Right cardiac atrium (tissue), 5 donors: ENCODE results near the gene NPIPB2. TPM values are rescaled to one million over a fixed set of nuclear protein-coding genes. Genes with fewer than 3 reads are reported as not detected.
A peak's percentile ranks its signal among the peaks of the same experiment; 100 is the strongest.
"Not testable (repeated sequence)": the region's sequence is repeated elsewhere in the genome, so short reads cannot be mapped to it uniquely, and the experiment has no call there.

Source experiments
- ATAC-seq, 2 donors: fragments of 200-7000 bp; cut with Tn5 transposase; one replicate each; pipeline versions ENCODE4 v1.8.0 to v1.9.1; 2020; ENCODE audit warnings: moderate library complexity in 2 of 2, mild to moderate bottlenecking in 1 of 2
- DNase-seq, 3 donors: peaks; one replicate each; pipeline ENCODE4 v3.0.0-alpha.2; 2020
- H3K27ac ChIP-seq: one replicate; pipeline ENCODE4 v1.5.1; 2013; ENCODE audit warnings: mild to moderate bottlenecking, low read length, control low read depth, moderate library complexity
- H3K27me3 ChIP-seq: one replicate; pipeline ENCODE4 v1.6.1; 2013; ENCODE audit not compliant: control insufficient read depth, insufficient read depth
- H3K4me1 ChIP-seq: one replicate; pipeline ENCODE4 v1.6.1; 2013; ENCODE audit warnings: low read length; ENCODE audit not compliant: control insufficient read depth, insufficient read depth
- H3K4me3 ChIP-seq: one replicate; pipeline ENCODE4 v1.5.1; 2013; ENCODE audit warnings: low read length, control low read depth
- H3K9me3 ChIP-seq: one replicate; pipeline ENCODE4 v1.6.1; 2013; ENCODE audit warnings: low read length; ENCODE audit not compliant: control insufficient read depth
- WGBS: extraction: QIAGEN DNeasy Blood & Tissue Kit; methylation state at CpG from one replicate; pipeline ENCODE4 v1.1.7; 2013; 5-methylcytosine and 5-hydroxymethylcytosine counted together
- intact Hi-C, 4 donors: fragments of 100-400 bp; cut with DNase I; formaldehyde crosslinking; loops; one replicate each; pipeline versions ENCODE4 v1.11.0 to v1.14.0; 2022 to 2023
- long read RNA-seq, 4 donors: library from polyadenylated mRNA; unstranded; transcript quantifications; one replicate each; pipeline ENCODE4 v2.0.0, GENCODE V29; 2020 to 2021
- polyA plus RNA-seq: library from polyadenylated mRNA; stranded (reverse); fragments of 200-250 nt; gene quantifications from one replicate; pipeline ENCODE4 v1.2.3, GENCODE V29; 2013
- total RNA-seq, 4 donors: library from RNA; stranded (reverse); fragmentation: NEBNext Ultra II Directional; extraction: Animal tissue kit (Norgen Biotek cat#: 25700); gene quantifications; one replicate each; pipeline ENCODE4 v1.2.1, GENCODE V29; 2021
- donor health status: healthy with polysubstance abuse.
- donor health status: DM: no; HTN: yes; CAD: no.
- donor health status: DM: no; HTN: no; CAD: no.
- donor health status: DM: no; HTN: yes; CAD: no; lungs with severe emphysema.
- donor health status: DM: yes; HTN: yes; CAD: no.

The NPIPB2 gene
- total RNA-seq: 1 to 10 TPM; 2.4 to 6.8 (median 5.6) TPM
- 6.3 TPM for polyA plus RNA-seq
- long read RNA-seq, donor 1: 0 reads
- long read RNA-seq, donor 2: 0 reads
- long read RNA-seq, donor 3: 0 reads
- long read RNA-seq, donor 4: 0 reads

GRCh38 chr16:11941945-11942344 is at the start of gene NPIPB2:
Gene NPIPB2 (minus strand): TSS chr16:11942045. CDS start chr16:11942045, 0 bp downstream.
- H3K27me3 ChIP-seq, H3K9me3 ChIP-seq, intact Hi-C loops, H3K4me1 ChIP-seq, H3K27ac ChIP-seq, ATAC-seq, H3K4me3 ChIP-seq, DNase-seq: not testable (repeated sequence)
- WGBS: 93% methylated on average over 3 of the region's 4 CpGs

GRCh38 chr16:11990702-11991390 is 49.0 kb upstream of the NPIPB2 start:
- DNase-seq (no peak), ATAC-seq (no peak)
- Histone ChIP-seq H3K9me3 (no peaks in the 10 kb centered on the region), H3K27me3 (no peaks in the 10 kb centered on the region), H3K4me1 (peaks cover 5% of the 10 kb centered on the region), H3K27ac (no peak overlapping the region), H3K4me3 (no peak overlapping the region)
- WGBS: 92% methylated on average over 11 of the region's 11 CpGs
- intact Hi-C loops: no loop called here

GRCh38 chr16:11988258-11988978 is 46.6 kb upstream of the NPIPB2 start:
- DNase-seq (no peak), ATAC-seq (no peak)
- no peak overlapping the region for H3K4me3 ChIP-seq
- no peaks in the 10 kb centered on the region for H3K9me3 ChIP-seq
- intact Hi-C loops: no loop called here
- WGBS: 77% methylated on average over 5 of the region's 5 CpGs
- no peaks in the 10 kb centered on the region for H3K4me1 ChIP-seq
- no peaks in the 10 kb centered on the region for H3K27me3 ChIP-seq
- H3K27ac ChIP-seq: no peak overlapping the region

GRCh38 chr16:11986521-11987057 is 44.7 kb upstream of the NPIPB2 start:
- ATAC-seq (no peak), DNase-seq (no peak)
- intact Hi-C loops: no loop called here
- WGBS: 87% methylated on average over 12 of the region's 12 CpGs
- no peaks in the 10 kb centered on the region for H3K27me3 ChIP-seq
- H3K4me1 ChIP-seq: no peaks in the 10 kb centered on the region
- H3K9me3 ChIP-seq: no peaks in the 10 kb centered on the region
- no peak overlapping the region for H3K4me3 ChIP-seq
- H3K27ac ChIP-seq: no peak overlapping the region

GRCh38 chr16:11985250-11985649 is 43.4 kb upstream of the NPIPB2 start:
- DNase-seq (no peak), ATAC-seq (no peak)
- Histone ChIP-seq H3K27ac (no peak overlapping the region), H3K9me3 (no peaks in the 10 kb centered on the region), H3K4me1 (no peaks in the 10 kb centered on the region), H3K4me3 (no peak overlapping the region), H3K27me3 (no peaks in the 10 kb centered on the region)
- 65% methylated on average over 5 of the region's 5 CpGs for WGBS
- intact Hi-C loops: no loop called here

GRCh38 chr16:11980136-11980844 is 38.4 kb upstream of the NPIPB2 start:
- intact Hi-C loops: no loop called here
- ATAC-seq (no peak), DNase-seq (no peak)
- Histone ChIP-seq H3K27ac (no peak overlapping the region), H3K27me3 (no peaks in the 10 kb centered on the region), H3K4me3 (no peak overlapping the region), H3K4me1 (no peaks in the 10 kb centered on the region), H3K9me3 (no peaks in the 10 kb centered on the region)
- WGBS: 71% methylated on average over 5 of the region's 5 CpGs

GRCh38 chr16:11979013-11979672 is 37.3 kb upstream of the NPIPB2 start:
- no peak for ATAC-seq
- Histone ChIP-seq H3K9me3 (no peaks in the 10 kb centered on the region), H3K4me1 (no peaks in the 10 kb centered on the region), H3K4me3 (no peak overlapping the region), H3K27ac (no peak overlapping the region), H3K27me3 (no peaks in the 10 kb centered on the region)
- WGBS: 82% methylated on average over 9 of the region's 9 CpGs
- DNase-seq: no peak
- intact Hi-C loops: loop anchor here in 2 of 4 donors (10.0 kb wide), 1 partner anchor 86 kb away; no protein-coding TSS in a partner anchor

GRCh38 chr16:11978080-11978479 is 36.2 kb upstream of the NPIPB2 start:
- Histone ChIP-seq H3K27me3 (no peaks in the 10 kb centered on the region), H3K4me1 (no peaks in the 10 kb centered on the region), H3K27ac (no peak overlapping the region), H3K4me3 (no peak overlapping the region), H3K9me3 (no peaks in the 10 kb centered on the region)
- intact Hi-C loops: loop anchor here in 2 of 4 donors (10.0 kb wide), 1 partner anchor 87 kb away; no protein-coding TSS in a partner anchor
- 88% methylated on average over 2 of the region's 2 CpGs for WGBS
- ATAC-seq: no peak
- DNase-seq: no peak

GRCh38 chr16:11977376-11978041 is 35.7 kb upstream of the NPIPB2 start:
- intact Hi-C loops: loop anchor here in 2 of 4 donors (10.0 kb wide), 1 partner anchor 87 kb away; no protein-coding TSS in a partner anchor
- DNase-seq: peak in 1 of 3 donors; percentile 64
- H3K4me3 ChIP-seq: peak overlapping the region; percentile 98
- 17% methylated on average over 12 of the region's 12 CpGs for WGBS
- no peak overlapping the region for H3K27ac ChIP-seq
- no peaks in the 10 kb centered on the region for H3K27me3 ChIP-seq
- no peaks in the 10 kb centered on the region for H3K4me1 ChIP-seq
- no peaks in the 10 kb centered on the region for H3K9me3 ChIP-seq
- peak; percentile 41 to 77 for ATAC-seq

- peak overlapping the region; percentile 98 for H3K4me3 ChIP-seq
- intact Hi-C loops: loop anchor here in 2 of 4 donors (10.0 kb wide), 1 partner anchor 88 kb away; no protein-coding TSS in a partner anchor
- peak overlapping the region; percentile 61 for H3K27ac ChIP-seq
- ATAC-seq (peak; percentile 12 to 15), DNase-seq (no peak)
- H3K27me3 ChIP-seq: no peaks in the 10 kb centered on the region
- WGBS: under 1% methylated on average over 22 of the region's 22 CpGs
- H3K4me1 ChIP-seq: no peaks in the 10 kb centered on the region
- no peaks in the 10 kb centered on the region for H3K9me3 ChIP-seq
Measured at GRCh38 chr16:11976850-11977375, 35.1 kb upstream of the NPIPB2 start.
